HUES64 (cell line): ENCODE results near the gene ARFGAP1.
A peak's percentile ranks its signal among the peaks of the same experiment; 100 is the strongest.
"Not testable (repeated sequence)": the region's sequence is repeated elsewhere in the genome, so short reads cannot be mapped to it uniquely, and the experiment has no call there.

ENCODE experiments used
- H3K27ac ChIP-seq: 2 replicates; pipeline ENCODE4 v1.7.0; 2013; ENCODE audit warnings: low read depth, low read length, inconsistent platforms
- H3K27me3 ChIP-seq: 2 replicates; pipeline ENCODE4 v1.6.1; 2013; ENCODE audit warnings: mild to moderate bottlenecking, low read length; ENCODE audit not compliant: insufficient read depth
- H3K36me3 ChIP-seq: 2 replicates; pipeline ENCODE4 v1.6.1; 2013; ENCODE audit warnings: mild to moderate bottlenecking, low read length; ENCODE audit not compliant: insufficient read depth
- H3K4me1 ChIP-seq: 2 replicates; pipeline ENCODE4 v1.6.1; 2013; ENCODE audit warnings: mild to moderate bottlenecking, low read length, moderate library complexity; ENCODE audit not compliant: insufficient read depth
- H3K4me3 ChIP-seq: 2 replicates; pipeline ENCODE4 v1.5.1; 2013; ENCODE audit warnings: mild to moderate bottlenecking, low read length, moderate library complexity
- H3K9ac ChIP-seq: 2 replicates; pipeline ENCODE4 v1.6.1; 2013; ENCODE audit warnings: mild to moderate bottlenecking, low read depth, low read length
- H3K9me3 ChIP-seq: 2 replicates; pipeline ENCODE4 v1.6.1; 2013; ENCODE audit warnings: low read depth, low read length; ENCODE audit not compliant: insufficient read depth
- WGBS: fragments of 150-250, 120-280 bp; methylation state at CpG from one replicate; pipeline ENCODE4 v1.1.7; 2013; ENCODE audit warnings: missing lambda C conversion rate; 5-methylcytosine and 5-hydroxymethylcytosine counted together

The ARFGAP1 gene

DNA sequence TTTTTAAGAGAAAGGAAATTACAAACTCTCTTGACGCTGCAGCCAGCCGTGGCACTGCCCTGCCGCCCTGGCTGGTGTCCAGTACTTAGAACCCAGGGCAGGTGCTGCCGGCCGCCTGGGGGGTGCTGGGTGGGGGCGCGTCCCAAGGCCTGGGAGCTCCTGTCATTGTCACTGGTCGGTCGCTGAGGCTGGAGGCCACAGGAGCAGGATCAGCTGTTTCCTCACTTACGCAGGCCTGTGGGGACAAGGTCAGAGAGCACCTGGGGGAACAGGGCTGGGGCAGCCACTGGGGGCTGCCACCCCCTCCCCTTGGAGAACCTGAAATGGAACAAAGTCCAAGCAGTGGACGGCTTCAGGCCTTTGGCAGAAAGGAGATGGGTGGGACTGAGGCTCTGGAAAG lies 31.3 kb upstream of the ARFGAP1 start:
- H3K4me3 ChIP-seq = no peak overlapping the region
- no peak overlapping the region for H3K27ac ChIP-seq
- no peak overlapping the region for H3K9ac ChIP-seq
- no peaks in the 10 kb centered on the region; the same call in 1 of the 2 replicates for H3K4me1 ChIP-seq
- 88% methylated on average over 11 of the region's 11 CpGs for WGBS
- H3K9me3 ChIP-seq = no peaks in the 10 kb centered on the region
- H3K27me3 ChIP-seq = 0 out of 2 replicates have a peak, but pooled peaks cover 2% of the 10 kb centered on the region
- no peaks in the 10 kb centered on the region for H3K36me3 ChIP-seq

DNA sequence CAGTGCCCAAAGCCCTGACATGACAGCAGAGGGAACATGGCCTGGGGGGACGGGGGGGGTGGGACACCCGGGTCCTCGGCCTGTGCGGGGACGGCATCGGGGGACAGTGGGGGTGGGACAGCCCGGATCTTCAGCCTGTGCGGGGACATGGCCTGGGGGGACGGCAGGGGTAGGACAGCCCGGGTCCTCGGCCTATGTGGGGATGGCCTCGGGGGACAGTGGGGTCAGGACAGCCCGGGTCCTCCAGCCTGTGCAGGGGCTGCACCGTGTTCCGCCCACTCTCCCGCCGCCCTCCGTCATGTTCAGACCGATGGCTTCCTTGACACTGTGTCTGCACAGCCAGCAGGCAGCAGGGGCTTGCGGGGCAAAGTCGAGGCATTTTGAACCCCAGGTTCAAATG lies 29.9 kb upstream of the ARFGAP1 start:
- Histone ChIP-seq H3K4me3 (no peak overlapping the region), H3K27ac (no peak overlapping the region), H3K27me3 (0 out of 2 replicates have a peak, but pooled peaks cover 6% of the 10 kb centered on the region), H3K4me1 (peaks cover 4% of the 10 kb centered on the region), H3K9me3 (no peaks in the 10 kb centered on the region), H3K36me3 (no peaks in the 10 kb centered on the region), H3K9ac (no peak overlapping the region)
- WGBS = 95% methylated on average over 21 of the region's 21 CpGs

DNA sequence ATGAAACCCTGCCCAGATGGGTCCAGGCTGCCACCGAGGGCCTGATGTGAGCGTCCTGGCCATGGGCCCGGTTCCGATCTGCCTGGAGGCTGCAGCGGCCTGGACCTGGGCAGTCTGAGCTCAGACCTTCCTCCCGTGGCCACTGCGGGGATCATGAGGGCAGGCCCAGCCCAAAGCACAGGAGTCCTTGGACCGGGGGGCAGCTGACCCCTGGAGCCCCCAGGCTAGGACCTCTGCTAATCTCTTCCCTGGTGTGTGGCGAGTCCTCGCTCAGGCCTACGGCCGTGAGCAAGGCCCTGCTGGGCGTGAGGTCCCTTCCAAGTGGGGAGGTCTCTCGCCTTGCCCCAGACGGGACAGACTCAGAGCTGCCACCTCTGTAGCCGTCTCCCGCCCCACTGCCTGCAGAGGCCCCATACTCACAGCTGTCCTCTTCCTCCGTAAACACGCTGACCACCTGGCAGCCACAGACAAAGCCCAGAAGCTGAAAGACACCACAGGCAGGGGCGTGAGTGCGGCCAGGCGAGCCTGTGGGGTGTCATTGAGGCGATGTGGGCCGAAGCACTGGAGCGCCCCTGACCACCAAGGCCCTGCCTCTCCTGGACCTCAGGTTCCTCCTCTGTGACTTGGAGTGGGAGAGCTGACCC lies 28.9 kb upstream of the ARFGAP1 start:
- H3K36me3 ChIP-seq = no peaks in the 10 kb centered on the region
- peaks cover 12% of the 10 kb centered on the region for H3K4me1 ChIP-seq
- H3K27me3 ChIP-seq = 0 out of 2 replicates have a peak, but pooled peaks cover 6% of the 10 kb centered on the region
- no peak overlapping the region for H3K9ac ChIP-seq
- no peaks in the 10 kb centered on the region for H3K9me3 ChIP-seq
- H3K4me3 ChIP-seq = no peak overlapping the region
- 92% methylated on average over 25 of the region's 25 CpGs for WGBS
- H3K27ac ChIP-seq = no peak overlapping the region

GRCh38 chr20:63244468-63244867 lies 28.1 kb upstream of the ARFGAP1 start:
- 91% methylated on average over 10 of the region's 10 CpGs for WGBS
- no peaks in the 10 kb centered on the region for H3K36me3 ChIP-seq
- 0 out of 2 replicates have a peak, but pooled peaks cover 6% of the 10 kb centered on the region for H3K27me3 ChIP-seq
- peaks cover 12% of the 10 kb centered on the region for H3K4me1 ChIP-seq
- H3K9me3 ChIP-seq = no peaks in the 10 kb centered on the region
- H3K4me3 ChIP-seq = no peak overlapping the region
- no peak overlapping the region for H3K27ac ChIP-seq
- H3K9ac ChIP-seq = no peak overlapping the region

- WGBS = 65% methylated on average over 50 of the region's 50 CpGs
- peaks cover 12% of the 10 kb centered on the region for H3K4me1 ChIP-seq
- no peak overlapping the region for H3K4me3 ChIP-seq
- 0 out of 2 replicates have a peak, but pooled peaks cover 6% of the 10 kb centered on the region for H3K27me3 ChIP-seq
- H3K36me3 ChIP-seq = no peaks in the 10 kb centered on the region
- H3K27ac ChIP-seq = no peak overlapping the region
- no peaks in the 10 kb centered on the region for H3K9me3 ChIP-seq
- H3K9ac ChIP-seq = no peak overlapping the region
These were observed 25.9 kb upstream of the ARFGAP1 start for GRCh38 chr20:63246490-63247288.

DNA sequence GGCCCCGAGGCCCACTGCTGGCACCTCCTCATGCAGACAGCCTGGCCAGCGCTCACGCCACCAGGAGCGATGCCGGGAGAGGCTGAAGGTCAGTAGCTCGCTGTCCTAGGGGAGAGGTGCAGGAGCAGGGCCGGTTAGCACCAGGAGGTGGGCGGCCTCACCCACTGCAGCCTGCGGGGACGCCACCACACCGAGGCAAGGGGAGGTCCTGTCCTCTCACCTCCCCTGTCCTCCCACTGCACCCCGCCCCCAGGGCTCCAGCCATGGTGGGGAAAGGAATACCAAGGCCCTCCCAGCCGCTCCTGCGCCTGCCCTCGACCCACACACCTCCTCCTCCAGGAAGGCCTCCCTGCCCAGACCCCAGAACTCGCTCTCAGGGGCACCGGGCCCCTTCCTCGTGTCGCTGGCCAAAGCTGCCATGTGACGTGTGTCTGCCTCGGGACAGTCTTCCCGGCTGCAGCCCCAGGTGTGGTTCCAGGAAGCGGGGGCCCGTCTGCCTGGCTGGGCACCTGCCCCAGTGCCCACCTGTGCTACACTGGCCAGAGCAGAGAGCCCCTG lies 24.9 kb upstream of the ARFGAP1 start:
- H3K27me3 ChIP-seq = peaks cover 16% of the 10 kb centered on the region
- no peak overlapping the region for H3K4me3 ChIP-seq
- no peaks in the 10 kb centered on the region for H3K36me3 ChIP-seq
- no peak overlapping the region for H3K9ac ChIP-seq
- no peaks in the 10 kb centered on the region for H3K9me3 ChIP-seq
- H3K27ac ChIP-seq = no peak overlapping the region
- 87% methylated on average over 24 of the region's 24 CpGs for WGBS
- peaks cover 12% of the 10 kb centered on the region for H3K4me1 ChIP-seq

DNA sequence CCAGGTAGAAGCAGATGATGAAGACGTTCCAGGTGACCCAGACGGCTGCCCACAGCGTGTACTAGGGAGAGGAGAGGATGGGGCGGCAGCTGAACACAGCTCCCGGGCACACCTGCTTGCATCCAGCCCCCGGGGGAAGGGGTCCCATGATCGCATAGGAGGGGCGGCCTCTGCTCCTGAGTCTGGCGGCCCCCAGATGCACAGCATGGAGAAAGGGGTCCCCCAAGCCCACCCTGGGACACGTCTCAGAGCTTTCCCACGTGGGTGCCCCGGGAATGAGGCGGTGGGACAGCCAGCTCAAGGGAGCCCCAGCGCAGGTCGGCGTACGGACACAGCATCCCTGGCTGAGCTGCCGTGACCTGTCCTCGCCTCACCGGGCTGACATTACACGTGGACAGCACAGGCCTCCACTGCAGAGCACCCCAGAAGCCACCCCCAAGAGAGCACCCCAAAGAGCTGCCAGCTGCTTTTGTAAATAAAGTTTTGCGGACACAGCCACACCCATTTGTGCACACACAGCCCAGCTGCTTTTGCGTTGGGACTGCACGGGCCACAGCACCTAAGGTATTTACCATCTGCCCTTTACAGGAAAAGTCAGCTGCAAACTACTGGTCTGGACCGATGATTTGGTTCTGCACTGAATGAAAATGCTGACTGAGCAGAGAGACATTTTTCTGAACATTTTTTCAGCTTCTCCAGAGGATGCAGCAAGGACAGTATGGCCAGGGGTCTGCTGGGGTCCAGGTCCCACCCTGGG lies 23.6 kb upstream of the ARFGAP1 start:
- H3K27me3 ChIP-seq = peaks cover 28% of the 10 kb centered on the region
- no peak overlapping the region for H3K27ac ChIP-seq
- H3K36me3 ChIP-seq = no peaks in the 10 kb centered on the region
- no peak overlapping the region for H3K4me3 ChIP-seq
- peaks cover 12% of the 10 kb centered on the region for H3K4me1 ChIP-seq
- no peak overlapping the region for H3K9ac ChIP-seq
- 91% methylated on average over 25 of the region's 25 CpGs for whole genome bisulfite sequencing
- no peaks in the 10 kb centered on the region for H3K9me3 ChIP-seq

DNA sequence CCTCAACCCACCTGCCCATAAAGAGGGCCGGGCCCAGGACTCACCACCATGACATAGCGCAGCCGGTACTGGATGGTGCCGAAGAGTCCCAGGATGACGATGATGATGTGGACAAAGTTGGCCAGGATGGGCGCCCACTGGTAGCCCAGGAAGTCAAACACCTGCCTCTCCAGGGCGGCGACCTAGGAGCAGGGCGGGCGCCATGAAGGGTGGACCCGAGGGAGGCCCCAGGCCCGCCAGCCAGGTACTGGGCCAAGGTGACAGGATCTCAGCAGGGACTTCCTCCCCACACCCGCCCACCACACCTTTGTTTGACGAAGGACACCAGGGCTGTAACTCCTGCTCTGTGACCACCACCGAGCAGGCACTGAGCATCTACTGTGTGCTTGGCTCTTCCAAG lies 22.7 kb upstream of the ARFGAP1 start:
- Histone ChIP-seq H3K4me1 (peaks cover 12% of the 10 kb centered on the region), H3K27ac (no peak overlapping the region), H3K36me3 (no peaks in the 10 kb centered on the region), H3K9me3 (no peaks in the 10 kb centered on the region), H3K27me3 (peaks cover 34% of the 10 kb centered on the region), H3K4me3 (no peak overlapping the region), H3K9ac (no peak overlapping the region)
- 94% methylated on average over 15 of the region's 15 CpGs for WGBS

DNA sequence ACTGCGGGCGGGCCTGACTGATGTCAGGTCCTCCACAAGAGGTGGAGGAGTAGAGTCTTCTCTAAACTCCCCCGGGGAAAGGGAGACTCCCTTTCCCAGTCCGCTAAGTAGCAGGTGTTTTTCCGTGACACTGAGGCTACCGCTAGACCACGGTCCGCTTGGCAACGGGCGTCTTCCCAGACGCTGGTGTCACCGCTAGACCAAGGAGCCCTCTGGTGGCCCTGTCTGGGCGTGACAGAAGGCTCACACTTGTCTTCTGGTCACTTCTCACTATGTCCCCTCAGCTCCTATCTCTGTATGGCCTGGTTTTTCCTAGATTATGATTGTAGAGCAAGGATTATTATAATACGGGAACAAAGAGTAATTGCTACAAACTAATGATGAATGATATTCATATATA lies 21.3 kb upstream of the ARFGAP1 start:
- H3K36me3 ChIP-seq, H3K9ac ChIP-seq, H3K27ac ChIP-seq, H3K4me3 ChIP-seq, H3K9me3 ChIP-seq: not testable (repeated sequence)
- H3K4me1 ChIP-seq = peaks cover 17% of the 10 kb centered on the region
- H3K27me3 ChIP-seq = peaks cover 45% of the 10 kb centered on the region
- 51% methylated on average over 10 of the region's 14 CpGs for WGBS

DNA sequence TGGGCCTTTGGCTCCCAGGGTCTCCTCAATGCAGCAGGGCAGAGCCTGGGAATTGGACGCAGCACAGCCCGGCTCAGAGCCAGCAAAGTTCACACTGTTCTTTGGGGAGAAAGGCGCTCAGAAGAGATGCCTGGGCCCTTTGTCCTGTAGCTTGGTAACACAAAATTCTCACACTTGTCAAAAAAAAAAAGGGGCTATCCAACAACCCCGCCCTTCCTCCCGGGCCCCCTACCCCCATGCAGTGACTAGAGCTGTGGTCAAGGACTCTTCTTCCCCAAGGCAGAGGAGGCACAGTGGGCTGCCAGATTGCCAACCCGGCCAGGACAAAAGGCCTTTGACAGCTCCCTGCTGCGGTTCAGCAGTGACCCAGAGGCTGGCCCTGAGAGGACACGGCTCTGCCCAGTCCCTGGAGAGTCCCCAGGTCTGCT lies 20.3 kb upstream of the ARFGAP1 start:
- Histone ChIP-seq H3K9ac (no peak overlapping the region), H3K36me3 (no peaks in the 10 kb centered on the region), H3K4me3 (no peak overlapping the region), H3K4me1 (peaks cover 13% of the 10 kb centered on the region; the same call in 1 of the 2 replicates), H3K27me3 (peaks cover 46% of the 10 kb centered on the region), H3K9me3 (no peaks in the 10 kb centered on the region), H3K27ac (no peak overlapping the region)
- 49% methylated on average over 8 of the region's 8 CpGs for WGBS

DNA sequence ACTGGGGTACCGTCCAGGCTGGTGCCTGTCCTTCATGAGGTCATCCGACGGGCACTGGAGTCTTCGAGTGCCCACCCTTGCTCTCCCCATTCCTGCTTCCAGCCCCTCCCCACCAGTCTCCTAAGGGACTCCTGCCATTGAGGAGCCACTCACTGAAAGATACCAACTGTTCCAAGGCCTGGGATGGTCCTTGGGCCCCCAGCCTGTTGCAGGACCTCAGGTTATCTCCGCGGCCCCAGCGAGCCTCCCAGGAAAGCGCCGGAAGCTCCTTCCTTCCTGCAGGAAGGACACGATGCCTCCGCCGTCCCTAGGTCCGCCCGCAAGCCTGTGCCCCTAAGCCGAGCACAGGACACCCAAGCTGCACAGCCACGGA lies 19.6 kb upstream of the ARFGAP1 start:
- Histone ChIP-seq H3K4me1 (peaks cover 10% of the 10 kb centered on the region; the same call in 1 of the 2 replicates), H3K9me3 (no peaks in the 10 kb centered on the region), H3K9ac (peak overlapping the region; percentile 23; the same call in 1 of the 2 replicates), H3K4me3 (peak overlapping the region; percentile 50), H3K27ac (no peak overlapping the region), H3K36me3 (no peaks in the 10 kb centered on the region), H3K27me3 (peaks cover 46% of the 10 kb centered on the region)
- 21% methylated on average over 16 of the region's 16 CpGs for WGBS
